Skeletal muscle satellite cell (primary cell): ENCODE data around the gene C1orf116.

Source experiments
- H3K27me3 ChIP-seq: 2 replicates; pipeline ENCODE4 v1.7.0; 2013; ENCODE audit warnings: low read length; ENCODE audit not compliant: control insufficient read depth, insufficient read depth
- H3K36me3 ChIP-seq: 2 replicates; pipeline ENCODE4 v1.7.0; 2013; ENCODE audit warnings: mild to moderate bottlenecking, control low read depth, low read length; ENCODE audit not compliant: insufficient read depth
- H3K4me1 ChIP-seq: 2 replicates; pipeline ENCODE4 v1.7.0; 2013; ENCODE audit warnings: low read length; ENCODE audit not compliant: control insufficient read depth, insufficient read depth
- H3K4me2 ChIP-seq: 2 replicates; pipeline ENCODE4 v1.7.0; 2013; ENCODE audit warnings: mild to moderate bottlenecking, low read length
- H3K4me3 ChIP-seq: 2 replicates; pipeline ENCODE4 v1.7.0; 2013; ENCODE audit warnings: low read length
- H3K9ac ChIP-seq: 2 replicates; pipeline ENCODE4 v1.7.0; 2013; ENCODE audit warnings: mild to moderate bottlenecking, low read depth, low read length, moderate library complexity
- H3K9me3 ChIP-seq: replicated peaks from 2 replicates; pipeline ENCODE4 v1.7.0; 2013; ENCODE audit warnings: mild to moderate bottlenecking, control low read depth, low read length

Gene C1orf116

DNA sequence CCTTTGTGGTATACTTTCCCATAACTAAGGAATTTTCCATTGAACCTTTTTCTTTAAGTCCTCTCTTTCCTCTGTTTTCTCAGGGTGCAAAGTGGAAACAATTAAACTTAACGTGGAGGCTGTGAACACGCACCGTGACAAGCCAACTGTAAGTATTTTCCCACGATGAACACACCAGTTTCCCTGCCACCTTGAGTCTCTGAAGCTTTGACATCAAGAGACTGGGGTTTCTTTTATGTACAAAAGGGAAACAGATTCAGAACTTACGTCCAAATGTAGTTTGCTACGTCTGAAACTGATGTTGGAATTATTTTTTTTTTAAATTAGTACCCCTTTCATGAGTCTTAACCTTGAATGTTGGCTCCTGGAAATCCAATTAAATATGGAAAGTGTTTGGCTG, 38.9 kb upstream of the C1orf116 start:
- Histone ChIP-seq H3K36me3 (no peaks in the 10 kb centered on the region), H3K27me3 (no peaks in the 10 kb centered on the region), H3K4me2 (no peak overlapping the region), H3K9ac (no peak overlapping the region), H3K4me1 (no peaks in the 10 kb centered on the region), H3K4me3 (no peak overlapping the region), H3K9me3 (no peaks in the 10 kb centered on the region)

DNA sequence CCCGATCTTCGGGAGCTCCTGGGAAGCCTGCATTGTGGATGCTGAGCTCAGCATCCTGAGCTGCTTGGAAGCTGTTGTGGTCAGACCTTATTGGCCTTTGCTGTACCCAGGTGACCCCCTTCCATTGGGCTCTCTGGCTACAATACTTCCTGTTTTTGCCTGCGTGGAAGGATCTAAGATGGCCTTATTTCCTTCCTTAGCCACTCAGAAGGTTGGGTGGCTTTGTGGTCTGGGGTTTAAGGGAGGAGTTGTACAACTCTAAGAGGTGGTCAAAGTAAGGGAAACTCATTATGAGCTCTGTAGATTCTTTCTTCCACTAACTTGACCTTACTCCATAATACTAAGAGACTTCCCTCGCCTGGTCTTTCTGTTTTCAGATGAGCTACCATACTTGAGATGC, 38.3 kb upstream of the C1orf116 start:
- no peak overlapping the region for H3K4me2 ChIP-seq
- H3K4me1 ChIP-seq, result no peaks in the 10 kb centered on the region
- H3K27me3 ChIP-seq, result no peaks in the 10 kb centered on the region
- H3K9me3 ChIP-seq, result no peaks in the 10 kb centered on the region
- H3K9ac ChIP-seq, result no peak overlapping the region
- H3K36me3 ChIP-seq, result no peaks in the 10 kb centered on the region
- H3K4me3 ChIP-seq, result no peak overlapping the region

DNA sequence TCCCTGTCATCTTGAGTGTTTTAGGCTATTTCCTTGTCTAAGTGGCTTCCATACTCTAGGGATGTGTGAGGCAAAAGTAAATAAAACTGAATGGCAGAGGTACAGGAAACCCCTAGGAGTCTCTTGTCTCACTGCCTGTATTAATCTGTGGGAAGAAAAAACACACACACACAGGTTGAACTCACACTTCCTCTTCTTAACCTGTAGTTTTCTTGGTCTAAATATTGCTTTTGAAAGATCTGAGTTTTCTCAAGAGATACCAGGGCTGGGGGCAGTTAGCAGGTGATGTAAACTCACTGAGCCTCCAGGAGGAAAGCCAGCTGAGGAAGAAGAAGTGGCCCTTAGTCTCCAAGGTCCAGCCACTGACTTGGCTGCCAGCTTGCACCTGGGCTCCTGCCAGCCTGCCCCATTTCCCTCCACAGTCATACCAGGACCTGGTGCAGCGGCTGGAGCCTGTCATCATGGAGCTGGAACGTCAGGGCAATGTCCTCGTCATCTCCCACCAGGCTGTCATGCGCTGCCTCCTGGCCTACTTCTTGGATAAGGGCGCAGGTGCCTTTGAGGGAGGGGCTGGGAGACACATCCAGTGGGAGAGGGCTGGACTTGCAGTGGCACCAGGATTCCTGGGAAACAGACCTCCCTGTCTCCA, 37.4 kb upstream of the C1orf116 start:
- Histone ChIP-seq H3K9me3 (no peaks in the 10 kb centered on the region), H3K4me2 (no peak overlapping the region), H3K9ac (no peak overlapping the region), H3K4me1 (no peaks in the 10 kb centered on the region), H3K27me3 (no peaks in the 10 kb centered on the region), H3K36me3 (no peaks in the 10 kb centered on the region), H3K4me3 (no peak overlapping the region)

- Histone ChIP-seq H3K4me1 (no peaks in the 10 kb centered on the region), H3K4me3 (no peak overlapping the region)
These were observed 36.5 kb upstream of the C1orf116 start for GRCh38 chr1:207069061-207069460.

DNA sequence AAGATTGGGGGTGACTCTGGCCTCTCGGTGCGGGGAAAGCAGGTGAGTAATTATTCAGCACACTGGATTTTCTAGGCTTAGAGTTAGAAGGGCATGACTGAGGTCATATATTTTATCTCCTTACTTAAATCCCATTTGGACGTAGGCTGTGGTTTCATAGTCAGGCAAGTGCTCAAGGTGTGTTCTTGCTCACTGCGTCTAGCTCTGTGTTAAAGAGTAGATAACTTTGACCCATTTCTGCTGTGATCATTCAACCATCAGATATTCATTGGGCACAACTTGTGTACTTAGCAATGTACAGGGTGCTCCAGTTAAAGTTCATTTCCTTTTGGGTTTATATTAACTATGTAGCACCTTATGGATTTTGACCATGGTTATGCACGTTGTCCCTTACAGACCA, 35.1 kb upstream of the C1orf116 start:
- Histone ChIP-seq H3K36me3 (no peaks in the 10 kb centered on the region), H3K27me3 (no peaks in the 10 kb centered on the region)

More at GRCh38 chr1:207069061-207069460, 36.5 kb upstream of the C1orf116 start:
- Histone ChIP-seq H3K9me3 (no peaks in the 10 kb centered on the region), H3K9ac (no peak overlapping the region), H3K27me3 (no peaks in the 10 kb centered on the region), H3K36me3 (no peaks in the 10 kb centered on the region), H3K4me2 (no peak overlapping the region)

DNA sequence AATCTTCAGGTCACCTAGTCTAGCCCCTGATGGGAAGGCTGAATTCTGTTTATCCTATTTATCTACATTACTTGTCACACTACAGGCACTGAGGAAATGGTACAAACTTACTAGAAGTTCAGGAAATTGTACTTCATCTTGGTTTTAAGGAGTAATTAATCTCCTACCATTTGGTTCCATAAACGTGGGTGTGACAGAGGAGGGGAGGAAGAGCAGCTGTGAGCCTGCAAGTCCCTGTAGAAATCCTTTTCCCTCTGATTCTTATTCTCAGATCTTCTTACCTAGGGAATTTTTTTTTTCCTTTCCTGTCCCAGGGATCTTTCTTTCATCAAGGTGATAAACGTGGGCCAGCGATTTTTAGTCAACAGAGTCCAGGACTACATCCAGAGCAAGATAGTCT, 34.6 kb upstream of the C1orf116 start:
- Histone ChIP-seq H3K9me3 (no peaks in the 10 kb centered on the region), H3K4me1 (no peaks in the 10 kb centered on the region), H3K27me3 (no peaks in the 10 kb centered on the region), H3K4me3 (no peak overlapping the region), H3K9ac (no peak overlapping the region), H3K36me3 (no peaks in the 10 kb centered on the region), H3K4me2 (no peak overlapping the region)

More for the DNA sequence above, 35.1 kb upstream of the C1orf116 start:
- Histone ChIP-seq H3K4me2 (no peak overlapping the region), H3K9me3 (no peaks in the 10 kb centered on the region), H3K9ac (no peak overlapping the region), H3K4me3 (no peak overlapping the region), H3K4me1 (no peaks in the 10 kb centered on the region)

GRCh38 chr1:207064561-207064960, 32.0 kb upstream of the C1orf116 start:
- no peaks in the 10 kb centered on the region for H3K36me3 ChIP-seq

GRCh38 chr1:207063014-207063413, 30.5 kb upstream of the C1orf116 start:
- Histone ChIP-seq H3K9me3 (no peaks in the 10 kb centered on the region), H3K36me3 (no peaks in the 10 kb centered on the region), H3K4me1 (no peaks in the 10 kb centered on the region)

More at GRCh38 chr1:207064561-207064960, 32.0 kb upstream of the C1orf116 start:
- H3K27me3 ChIP-seq, result no peaks in the 10 kb centered on the region
- H3K4me3 ChIP-seq, result no peak overlapping the region
- H3K9me3 ChIP-seq, result no peaks in the 10 kb centered on the region
- H3K4me1 ChIP-seq, result no peaks in the 10 kb centered on the region
- no peak overlapping the region for H3K4me2 ChIP-seq
- H3K9ac ChIP-seq, result no peak overlapping the region

GRCh38 chr1:207062058-207062457, 29.5 kb upstream of the C1orf116 start:
- no peak overlapping the region for H3K4me3 ChIP-seq
- no peak overlapping the region for H3K9ac ChIP-seq
- no peaks in the 10 kb centered on the region for H3K36me3 ChIP-seq
- no peaks in the 10 kb centered on the region for H3K4me1 ChIP-seq
- no peak overlapping the region for H3K4me2 ChIP-seq
- H3K27me3 ChIP-seq, result no peaks in the 10 kb centered on the region
- no peaks in the 10 kb centered on the region for H3K9me3 ChIP-seq

More at GRCh38 chr1:207063014-207063413, 30.5 kb upstream of the C1orf116 start:
- H3K9ac ChIP-seq, result no peak overlapping the region
- H3K27me3 ChIP-seq, result no peaks in the 10 kb centered on the region
- no peak overlapping the region for H3K4me2 ChIP-seq
- H3K4me3 ChIP-seq, result no peak overlapping the region

- H3K4me3 ChIP-seq, result no peak overlapping the region
- no peak overlapping the region for H3K4me2 ChIP-seq
- no peak overlapping the region for H3K9ac ChIP-seq
- H3K9me3 ChIP-seq, result no peaks in the 10 kb centered on the region
- no peaks in the 10 kb centered on the region for H3K4me1 ChIP-seq
- no peaks in the 10 kb centered on the region for H3K27me3 ChIP-seq
- H3K36me3 ChIP-seq, result no peaks in the 10 kb centered on the region
These were observed 28.0 kb upstream of the C1orf116 start for GRCh38 chr1:207060596-207060995.

DNA sequence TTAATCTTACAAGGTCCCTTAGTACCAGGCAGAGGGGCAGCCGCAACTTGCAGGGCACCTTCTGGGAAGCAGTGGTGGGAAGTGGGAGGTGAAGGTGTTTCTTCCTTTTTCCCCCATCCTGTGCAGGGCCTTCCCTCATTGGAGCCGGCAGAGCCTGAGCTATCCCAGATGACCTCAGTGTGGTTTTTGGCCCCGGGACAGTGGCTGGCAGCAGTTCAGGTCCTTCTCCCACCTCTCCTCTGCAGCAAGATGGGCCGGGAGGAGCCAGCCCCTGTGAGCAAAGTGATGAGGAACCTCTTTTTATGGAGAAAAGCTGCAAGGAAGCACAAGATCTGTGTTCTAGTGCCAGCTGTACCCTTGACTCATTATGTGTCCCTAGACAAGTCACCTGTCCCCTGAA, 27.3 kb upstream of the C1orf116 start:
- H3K27me3 ChIP-seq, result no peaks in the 10 kb centered on the region
- no peak overlapping the region for H3K4me2 ChIP-seq
- H3K4me1 ChIP-seq, result no peaks in the 10 kb centered on the region
- no peaks in the 10 kb centered on the region for H3K36me3 ChIP-seq
- H3K9ac ChIP-seq, result no peak overlapping the region
- no peak overlapping the region for H3K4me3 ChIP-seq
- H3K9me3 ChIP-seq, result no peaks in the 10 kb centered on the region
